Fibroblast of pulmonary artery (primary cell): ENCODE data around the gene CHST8.
A peak's percentile ranks its signal among the peaks of the same experiment; 100 is the strongest.

Experiments used
- DNase-seq: peaks from one replicate; pipeline ENCODE4 v3.0.0-alpha.2; 2010; ENCODE audit warnings: low read depth
- H3K4me3 ChIP-seq: replicated peaks from 2 replicates; pipeline ENCODE4 v1.5.1; 2011; ENCODE audit warnings: low read depth, mild to moderate bottlenecking, control low read depth, low read length, moderate library complexity
- CTCF ChIP-seq: IDR thresholded peaks from 2 replicates; pipeline ENCODE4 v1.5.1; 2011; ENCODE audit warnings: mild to moderate bottlenecking, control low read depth, low read length, inconsistent platforms; ENCODE audit errors: missing control alignments

Gene CHST8

GRCh38 chr19:33763633-33764371 lies 142.0 kb downstream of the CHST8 start:
- DNase-seq = no peak
- no peak overlapping the region for H3K4me3 ChIP-seq
- no peak for TF ChIP-seq CTCF

- TF ChIP-seq CTCF = no peak
- DNase-seq = no peak
- H3K4me3 ChIP-seq = no peak overlapping the region
Measured at GRCh38 chr19:33766623-33767022, 144.9 kb downstream of the CHST8 start.

GRCh38 chr19:33767898-33768413 lies 146.2 kb downstream of the CHST8 start:
- peak; percentile 24 for TF ChIP-seq CTCF
- H3K4me3 ChIP-seq = no peak overlapping the region
- peak; percentile 30 for DNase-seq

- no peak for TF ChIP-seq CTCF
- no peak overlapping the region for H3K4me3 ChIP-seq
- no peak for DNase-seq
Measured at GRCh38 chr19:33769208-33769607, 147.5 kb downstream of the CHST8 start.

- TF ChIP-seq CTCF = no peak
- DNase-seq = no peak
- no peak overlapping the region for H3K4me3 ChIP-seq
Measured at GRCh38 chr19:33770107-33770506, 148.4 kb downstream of the CHST8 start.

- H3K4me3 ChIP-seq = no peak overlapping the region
- peak; percentile 69 for DNase-seq
- TF ChIP-seq CTCF = peak; percentile 76
Measured at GRCh38 chr19:33771384-33772101, 149.8 kb downstream of the CHST8 start.
